Chondrocyte (in vitro differentiated cells): ENCODE measurements around the gene YY1AP1. TPM values are rescaled to one million over a fixed set of nuclear protein-coding genes. Genes with fewer than 3 reads are reported as not detected.
"Not testable (repeated sequence)": the region's sequence is repeated elsewhere in the genome, so short reads cannot be mapped to it uniquely, and the experiment has no call there.

ENCODE experiments used
- DNase-seq: peaks from one replicate; pipeline ENCODE4 v3.0.0; 2021; ENCODE audit warnings: mixed read lengths, low spot score
- H3K27ac Mint-ChIP-seq: one replicate; pipeline ENCODE4 v1.8.0; 2021; ENCODE audit warnings: mild to moderate bottlenecking, moderate library complexity, mixed read lengths; ENCODE audit not compliant: unreplicated experiment
- H3K27me3 Mint-ChIP-seq: 2 replicates; pipeline ENCODE4 v1.8.0; 2021; ENCODE audit warnings: low read depth, mixed read lengths
- H3K36me3 Mint-ChIP-seq: 2 replicates; pipeline ENCODE4 v1.8.0; 2021; ENCODE audit warnings: low read depth, mixed read lengths
- H3K4me1 Mint-ChIP-seq: 2 replicates; pipeline ENCODE4 v1.8.0; 2021; ENCODE audit warnings: low read depth, mild to moderate bottlenecking, mixed read lengths
- H3K4me3 Mint-ChIP-seq: one replicate; pipeline ENCODE4 v1.8.0; 2021; ENCODE audit warnings: mild to moderate bottlenecking, moderate library complexity, mixed read lengths; ENCODE audit not compliant: unreplicated experiment
- H3K9me3 Mint-ChIP-seq: 2 replicates; pipeline ENCODE4 v1.8.0; 2021; ENCODE audit warnings: low read depth, mixed read lengths
- CTCF ChIP-seq: fragments of 200-600 bp; sonication (generic); IDR thresholded peaks from 2 replicates; pipeline ENCODE4 v1.5.0; 2021; ENCODE audit warnings: antibody characterized with exemption, mild to moderate bottlenecking, moderate library complexity
- long read RNA-seq: library from polyadenylated mRNA; stranded (forward); transcript quantifications from one replicate; pipeline ENCODE4 v2.0.0, GENCODE V29; 2021
- total RNA-seq: library from RNA; stranded (reverse); gene quantifications from 3 replicates; pipeline ENCODE4 v1.2.1, GENCODE V29; 2021

YY1AP1 gene
- 40.8 to 45.0 TPM (median 41.9 TPM) in 3 replicates for total RNA-seq
- long read RNA-seq, transcript YY1AP1-212 (11 exons, 2,654 nt): minor isoform, 11 of 63 reads
- long read RNA-seq, transcript YY1AP1-205 (11 exons, 2,663 nt): major isoform, 14 of 63 reads
- long read RNA-seq, partial matches to known transcripts: 10 of 63 reads
- long read RNA-seq, other reads (novel, unspliced or antisense): 20 of 63 reads

- Mint-ChIP-seq H3K4me3 (peak within 1 kb of the TSS; percentile 94), H3K27me3 (no peaks in the 10 kb centered on the region), H3K4me1 (peaks cover 53% of the 10 kb centered on the region), H3K9me3 (no peaks in the 10 kb centered on the region), H3K27ac (peak within 1 kb of the TSS; percentile 97), H3K36me3 (peaks cover 12% of the 10 kb centered on the region)
- DNase-seq: peak; percentile 97
- TF ChIP-seq CTCF: no peak
Observed at GRCh38 chr1:155688324-155689080, at the start of gene YY1AP1. TSS of gene YY1AP1 (minus strand) at chr1:155688774. CDS start at chr1:155680436, 8,338 bp downstream.

- H3K9me3 Mint-ChIP-seq: no peaks in the 10 kb centered on the region
- H3K4me1 Mint-ChIP-seq: peaks cover 6% of the 10 kb centered on the region
- H3K36me3 Mint-ChIP-seq: peaks cover 12% of the 10 kb centered on the region
- peak; percentile 79 for TF ChIP-seq CTCF
- H3K27me3 Mint-ChIP-seq: no peaks in the 10 kb centered on the region
- H3K27ac Mint-ChIP-seq: no peak overlapping the region
- H3K4me3 Mint-ChIP-seq: no peak overlapping the region
- DNase-seq: no peak
Observed at GRCh38 chr1:155729031-155729898, 40.7 kb upstream of the YY1AP1 start.

- no peak for DNase-seq
- no peaks in the 10 kb centered on the region for H3K9me3 Mint-ChIP-seq
- no peak overlapping the region for H3K4me3 Mint-ChIP-seq
- H3K27me3 Mint-ChIP-seq: no peaks in the 10 kb centered on the region
- peaks cover 5% of the 10 kb centered on the region for H3K36me3 Mint-ChIP-seq
- peaks cover under 1% of the 10 kb centered on the region for H3K4me1 Mint-ChIP-seq
- TF ChIP-seq CTCF: no peak
- H3K27ac Mint-ChIP-seq: peak overlapping the region; percentile 3
Observed at GRCh38 chr1:155725142-155725541, 36.6 kb upstream of the YY1AP1 start.

GRCh38 chr1:155719703-155720102 is 31.1 kb upstream of the YY1AP1 start:
- H3K27me3 Mint-ChIP-seq: no peaks in the 10 kb centered on the region
- DNase-seq: no peak
- peaks cover 5% of the 10 kb centered on the region for H3K36me3 Mint-ChIP-seq
- no peaks in the 10 kb centered on the region for H3K9me3 Mint-ChIP-seq
- H3K4me3 Mint-ChIP-seq: no peak overlapping the region
- H3K27ac Mint-ChIP-seq: no peak overlapping the region
- no peaks in the 10 kb centered on the region for H3K4me1 Mint-ChIP-seq
- no peak for TF ChIP-seq CTCF

GRCh38 chr1:155718524-155719115 is 30.0 kb upstream of the YY1AP1 start:
- not testable (repeated sequence) for H3K36me3 Mint-ChIP-seq, H3K9me3 Mint-ChIP-seq, H3K4me3 Mint-ChIP-seq, H3K4me1 Mint-ChIP-seq, H3K27me3 Mint-ChIP-seq, H3K27ac Mint-ChIP-seq, DNase-seq
